Activated naive CD4-positive, alpha-beta T cell treated with Interleukin-2 at 50 U/mL for 16 hours (primary cell): ENCODE data around the gene MMP24OS.

ENCODE experiments used
- DNase-seq: peaks from one replicate; pipeline ENCODE4 v3.0.0-alpha.2; 2020

Gene MMP24OS

DNA sequence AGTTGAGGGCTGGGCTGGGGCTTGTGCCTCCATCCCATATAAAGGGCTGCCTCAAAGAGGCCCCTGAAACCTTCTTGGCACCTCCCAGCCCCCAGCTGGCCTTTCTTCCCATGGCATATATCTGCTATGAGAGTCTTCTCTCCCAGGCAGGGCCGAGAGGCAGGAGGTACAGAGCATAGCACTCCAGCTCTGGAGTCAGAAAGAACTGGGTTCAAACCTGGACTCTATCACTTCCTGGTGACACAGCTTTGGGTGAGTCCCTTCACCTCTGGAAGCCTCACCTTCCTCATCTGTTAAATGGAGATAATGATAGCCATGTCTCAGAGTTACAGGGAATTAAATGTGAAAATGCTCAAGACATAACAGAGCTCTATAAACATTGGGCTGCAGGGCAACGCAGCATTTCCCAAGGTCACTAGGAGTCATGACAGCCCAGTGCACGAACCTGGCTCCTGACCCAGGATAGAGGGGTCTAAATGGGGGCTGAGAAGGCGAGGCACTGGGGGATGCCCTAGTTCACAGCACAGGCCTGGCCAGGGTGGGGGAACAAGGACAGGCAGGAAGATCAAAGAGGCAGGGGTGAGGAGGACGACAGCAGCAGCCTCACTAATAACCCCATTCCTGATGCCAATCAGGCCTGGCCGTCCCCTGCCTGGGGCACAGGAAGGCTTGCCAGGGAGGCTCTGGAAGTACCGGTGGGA is 12.4 kb upstream of the MMP24OS start:
- no peak for DNase-seq

DNA sequence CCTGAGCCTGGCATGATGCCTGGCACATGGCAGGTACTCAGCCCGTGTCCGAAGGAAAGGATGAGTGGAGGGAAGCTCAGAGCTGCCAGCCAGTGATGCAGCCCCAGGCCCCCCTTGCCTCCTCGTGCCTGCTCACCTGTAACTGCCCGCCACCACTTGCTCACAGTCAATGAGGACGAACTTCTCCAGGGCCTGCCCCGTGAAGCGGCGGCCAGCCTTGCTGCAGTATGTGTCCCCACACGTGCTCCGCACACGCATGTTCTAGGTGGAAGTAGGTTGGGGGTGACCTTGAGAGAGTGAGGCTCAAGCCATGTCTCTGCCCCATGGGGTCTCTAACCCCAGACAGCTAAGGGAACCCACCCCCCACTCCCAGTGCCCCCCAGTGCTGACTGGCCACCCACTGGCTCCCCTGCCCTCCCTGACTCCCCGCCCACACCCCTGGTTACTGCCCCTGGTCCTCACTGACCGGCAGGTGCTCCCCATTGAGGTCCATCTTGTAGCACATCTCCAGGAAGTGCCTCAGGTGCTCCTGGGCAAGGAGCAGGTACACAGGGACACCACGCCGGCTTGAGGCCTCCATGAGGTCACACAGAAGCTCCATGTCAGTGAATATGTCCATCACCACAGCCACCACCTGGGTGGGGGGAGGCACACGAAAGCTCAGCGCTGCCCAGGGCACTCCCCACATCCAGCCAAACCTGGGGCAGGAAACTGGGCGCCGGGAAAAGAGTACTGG is 10.6 kb upstream of the MMP24OS start:
- DNase-seq, result no peak

GRCh38 chr20:35287509-35288324 is 9.8 kb upstream of the MMP24OS start:
- no peak for DNase-seq

GRCh38 chr20:35286899-35287508 is 9.1 kb upstream of the MMP24OS start:
- DNase-seq, result no peak

GRCh38 chr20:35286077-35286898 is 8.4 kb upstream of the MMP24OS start:
- DNase-seq, result no peak

DNA sequence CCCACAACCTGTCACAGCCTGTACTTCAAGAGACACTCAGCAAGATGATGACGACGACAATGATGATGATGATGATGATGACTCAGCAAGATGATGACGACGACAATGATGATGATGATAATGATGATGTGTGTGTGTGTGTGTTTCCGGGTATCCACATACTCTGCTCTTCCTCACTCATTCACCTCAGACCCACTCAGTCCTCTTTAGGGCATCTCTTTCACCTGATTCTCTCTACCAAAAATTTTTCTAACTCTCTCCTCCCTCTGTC is 7.8 kb upstream of the MMP24OS start:
- no peak for DNase-seq

DNA sequence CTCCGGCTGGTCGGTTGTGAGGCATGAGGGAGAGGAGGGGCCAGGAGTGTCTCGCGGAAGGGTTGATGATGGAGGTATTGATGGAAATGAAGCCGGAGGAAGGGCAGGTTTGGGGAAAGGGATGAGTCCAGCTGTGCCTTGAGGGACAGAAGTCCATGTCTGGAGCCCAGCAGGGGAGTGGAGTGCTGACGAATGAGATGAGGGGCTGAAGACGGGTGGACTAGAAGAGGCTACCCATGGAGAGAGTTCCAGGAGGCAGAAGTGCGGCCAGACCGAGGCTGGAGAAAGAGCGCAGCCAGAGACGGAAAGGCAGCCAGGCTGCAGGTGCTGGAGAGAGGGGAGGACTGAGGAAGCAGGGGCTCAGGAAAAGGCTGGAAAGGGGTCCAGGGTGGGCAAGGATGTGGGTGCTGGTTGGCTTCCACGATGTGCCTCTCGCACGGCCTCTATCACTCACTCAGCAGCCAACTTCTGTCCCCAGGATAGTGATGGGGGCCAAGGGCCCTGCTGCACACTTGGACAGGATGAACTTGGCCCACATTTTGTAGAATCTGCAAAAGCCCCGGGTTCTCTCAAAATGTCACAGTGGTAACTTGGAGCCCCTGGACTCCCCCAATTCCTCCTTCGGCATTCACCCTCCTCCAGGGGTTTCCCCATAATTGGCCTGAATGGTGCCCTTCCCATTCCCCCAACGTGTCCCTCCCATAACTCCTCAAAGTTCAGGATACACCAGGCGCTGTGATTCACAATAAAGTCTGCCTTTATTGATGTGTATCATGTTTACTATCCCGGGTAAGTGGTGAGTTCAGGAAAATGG is 7.3 kb upstream of the MMP24OS start:
- DNase-seq, result no peak

- DNase-seq, result peak; percentile 81
Observed at GRCh38 chr20:35284267-35284991, 6.5 kb upstream of the MMP24OS start, which contains the start of gene EIF6. Gene EIF6, minus strand, starts transcription at chr20:35284772. Its CDS starts 285 bp downstream, at chr20:35284487.

DNA sequence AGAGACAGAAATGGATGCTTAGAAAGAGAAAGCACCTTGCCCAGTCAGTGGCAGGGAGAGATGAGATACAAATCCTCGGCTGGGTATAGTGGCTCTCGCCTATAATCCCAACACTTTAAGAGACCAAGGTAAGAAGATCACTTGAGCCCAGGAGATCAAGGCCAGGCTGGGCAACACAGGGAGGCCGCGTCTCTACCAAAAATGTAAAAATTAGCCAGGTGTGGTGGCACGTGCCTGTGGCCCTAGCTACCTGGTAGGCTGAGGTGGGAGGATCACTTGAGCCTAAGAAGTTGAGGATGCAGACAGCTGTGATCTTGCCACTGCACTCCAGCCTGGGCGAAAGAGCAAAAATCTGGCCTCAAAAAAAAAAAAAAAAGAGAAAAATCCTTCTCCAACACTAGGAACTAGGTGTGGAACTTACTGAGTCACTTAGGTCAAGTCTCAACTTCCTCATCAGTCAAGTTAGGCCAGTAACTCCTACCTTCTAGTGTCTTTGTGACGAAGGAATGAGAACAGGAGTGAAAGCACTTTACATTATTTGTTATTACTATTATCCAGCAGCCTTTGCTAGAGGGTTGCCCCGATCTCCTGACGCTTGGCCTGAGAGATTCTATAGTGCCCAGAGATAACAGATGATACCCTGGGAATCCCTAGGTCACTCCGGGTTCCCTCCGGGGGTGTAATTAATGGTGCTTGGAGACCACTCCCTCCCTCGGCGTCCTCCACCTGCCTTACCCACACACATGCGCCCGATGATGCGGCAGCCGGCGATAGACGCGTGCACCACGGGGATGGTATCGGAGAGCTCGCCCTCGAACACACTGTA is 5.7 kb upstream of the MMP24OS start:
- peak; percentile 52 for DNase-seq

DNA sequence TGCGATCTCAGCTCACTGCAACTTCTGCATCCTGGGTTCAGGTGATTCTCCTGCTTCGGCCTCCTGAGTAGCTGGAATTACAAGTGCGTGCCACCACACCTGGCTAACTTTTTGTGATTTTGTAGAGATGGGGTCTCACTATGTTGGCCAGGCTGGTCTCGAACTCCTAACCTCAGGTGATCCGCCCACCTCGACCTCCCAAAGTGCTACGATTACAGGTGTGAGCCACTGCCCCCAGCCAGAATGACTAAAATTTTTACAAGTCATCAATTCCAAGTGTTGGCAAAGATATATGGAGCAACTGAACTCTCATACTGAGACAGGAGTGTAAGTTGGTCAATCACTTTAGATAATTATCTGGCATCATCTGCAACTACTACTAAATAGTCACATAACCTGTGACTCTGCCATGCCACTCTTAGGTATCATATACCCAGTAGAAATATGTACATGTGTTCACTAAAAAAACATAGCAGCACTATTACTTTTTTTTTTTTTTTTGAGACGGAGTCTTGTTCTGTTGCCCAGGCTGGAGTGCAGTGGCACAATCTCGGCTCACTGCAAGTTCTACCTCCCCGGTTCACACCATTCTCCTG is 3.7 kb upstream of the MMP24OS start:
- no peak for DNase-seq

DNA sequence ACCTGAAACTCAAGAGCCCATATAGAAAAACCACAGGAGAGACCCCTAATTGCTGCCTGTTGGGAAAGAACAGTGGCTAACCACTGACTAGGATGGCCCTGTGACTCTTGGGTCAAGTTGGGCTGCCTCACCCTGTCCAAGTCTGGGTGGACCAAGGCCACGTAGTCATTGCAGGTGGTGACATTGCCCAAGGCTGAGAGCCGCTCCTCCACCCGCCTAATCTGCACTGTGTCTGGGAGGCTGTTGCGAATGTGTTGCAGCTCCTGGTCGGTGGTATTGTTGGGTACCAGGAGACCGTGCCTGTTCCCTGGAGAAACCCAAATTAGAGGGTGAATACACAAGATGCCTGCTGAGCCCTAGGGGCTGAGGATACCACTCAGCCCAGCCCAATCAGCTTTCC is 2.6 kb upstream of the MMP24OS start:
- no peak for DNase-seq

GRCh38 chr20:35279533-35280174 is 1.7 kb upstream of the MMP24OS start:
- DNase-seq, result no peak

DNA sequence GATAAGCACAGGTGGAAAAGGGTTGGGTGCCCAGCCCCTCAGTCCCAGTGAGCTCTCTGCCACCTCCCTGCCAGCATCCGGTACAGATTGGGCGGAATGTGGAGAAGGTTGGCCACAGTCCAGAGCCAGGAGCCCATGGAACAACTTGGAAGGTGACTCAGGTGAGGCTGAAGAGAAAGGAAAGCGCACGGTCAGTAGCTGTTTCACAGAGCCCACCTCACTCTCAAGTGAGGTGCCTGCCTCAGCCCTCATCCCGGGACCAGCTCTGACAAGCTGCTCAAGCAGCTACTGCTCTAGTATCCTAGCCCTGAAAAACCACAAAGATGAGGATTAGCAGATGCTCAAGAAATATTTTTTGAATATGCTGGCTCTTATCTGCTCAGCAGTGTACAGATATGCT is 1.1 kb upstream of the MMP24OS start:
- no peak for DNase-seq

GRCh38 chr20:35277127-35277526 is 795 bp downstream of the MMP24OS start:
- no peak for DNase-seq

GRCh38 chr20:35276408-35276807 is 1.5 kb downstream of the MMP24OS start:
- DNase-seq, result no peak

GRCh38 chr20:35275741-35276251 is 2.1 kb downstream of the MMP24OS start:
- DNase-seq, result no peak

- no peak for DNase-seq
Observed at GRCh38 chr20:35274172-35275092, 3.5 kb downstream of the MMP24OS start.
